Activated naive CD8-positive, alpha-beta T cell treated with anti-CD3 and anti-CD28 coated beads, Interleukin-2, amount 50 U/mL, for 24 hours (primary cell): Measurements from ENCODE around the gene ALDH1A1.

Experiments
- ATAC-seq: fragments of 150-1000 bp; cut with Tn5 transposase; one replicate; pipeline ENCODE4 v1.10.0; 2021
- DNase-seq: peaks from one replicate; pipeline ENCODE4 v3.0.0; 2021
- H3K27ac Mint-ChIP-seq: one replicate; pipeline ENCODE4 v1.8.0; 2021; ENCODE audit warnings: mild to moderate bottlenecking, mixed read lengths
- H3K27me3 Mint-ChIP-seq: one replicate; pipeline ENCODE4 v1.8.0; 2021; ENCODE audit warnings: mixed read lengths
- H3K36me3 Mint-ChIP-seq: one replicate; pipeline ENCODE4 v1.8.0; 2021; ENCODE audit warnings: low read depth, mixed read lengths
- H3K4me1 Mint-ChIP-seq: one replicate; pipeline ENCODE4 v1.8.0; 2021; ENCODE audit warnings: mixed read lengths
- H3K4me3 Mint-ChIP-seq: one replicate; pipeline ENCODE4 v1.8.0; 2021; ENCODE audit warnings: mild to moderate bottlenecking, moderate library complexity, mixed read lengths
- H3K9me3 Mint-ChIP-seq: one replicate; pipeline ENCODE4 v1.8.0; 2021; ENCODE audit warnings: mixed read lengths

Gene ALDH1A1

GRCh38 chr9:72955571-72955970 lies 2.7 kb upstream of the ALDH1A1 start:
- H3K36me3 Mint-ChIP-seq, result no peaks in the 10 kb centered on the region
- H3K9me3 Mint-ChIP-seq, result peaks cover 9% of the 10 kb centered on the region
- DNase-seq (no peak), ATAC-seq (no peak)
- H3K4me3 Mint-ChIP-seq, result no peak overlapping the region
- peaks cover 5% of the 10 kb centered on the region for H3K27me3 Mint-ChIP-seq
- peaks cover 12% of the 10 kb centered on the region for H3K4me1 Mint-ChIP-seq
- no peak overlapping the region for H3K27ac Mint-ChIP-seq

GRCh38 chr9:72955126-72955455 lies 2.2 kb upstream of the ALDH1A1 start:
- no peak overlapping the region for H3K27ac Mint-ChIP-seq
- DNase-seq, result no peak
- peaks cover 9% of the 10 kb centered on the region for H3K9me3 Mint-ChIP-seq
- peaks cover 7% of the 10 kb centered on the region for H3K27me3 Mint-ChIP-seq
- H3K36me3 Mint-ChIP-seq, result no peaks in the 10 kb centered on the region
- no peak overlapping the region for H3K4me3 Mint-ChIP-seq
- ATAC-seq, result no peak
- peaks cover 12% of the 10 kb centered on the region for H3K4me1 Mint-ChIP-seq

GRCh38 chr9:72954431-72955125 lies 1.7 kb upstream of the ALDH1A1 start:
- H3K36me3 Mint-ChIP-seq, result no peaks in the 10 kb centered on the region
- H3K9me3 Mint-ChIP-seq, result peaks cover 7% of the 10 kb centered on the region
- no peak overlapping the region for H3K27ac Mint-ChIP-seq
- H3K4me3 Mint-ChIP-seq, result no peak overlapping the region
- ATAC-seq, result no peak
- H3K27me3 Mint-ChIP-seq, result peaks cover 11% of the 10 kb centered on the region
- DNase-seq, result no peak
- H3K4me1 Mint-ChIP-seq, result peaks cover 12% of the 10 kb centered on the region

- Mint-ChIP-seq H3K27me3 (peaks cover 17% of the 10 kb centered on the region), H3K27ac (no peak overlapping the region), H3K4me1 (peaks cover 12% of the 10 kb centered on the region), H3K36me3 (no peaks in the 10 kb centered on the region), H3K4me3 (no peak overlapping the region), H3K9me3 (no peaks in the 10 kb centered on the region)
- DNase-seq (no peak), ATAC-seq (no peak)
Measured at GRCh38 chr9:72952381-72952690, 517 bp downstream of the ALDH1A1 start.

- H3K9me3 Mint-ChIP-seq, result no peaks in the 10 kb centered on the region
- ATAC-seq (no peak), DNase-seq (no peak)
- H3K4me3 Mint-ChIP-seq, result no peak overlapping the region
- peaks cover 17% of the 10 kb centered on the region for H3K27me3 Mint-ChIP-seq
- no peak overlapping the region for H3K27ac Mint-ChIP-seq
- H3K36me3 Mint-ChIP-seq, result no peaks in the 10 kb centered on the region
- peaks cover 12% of the 10 kb centered on the region for H3K4me1 Mint-ChIP-seq
Measured at GRCh38 chr9:72951520-72952380, 1.1 kb downstream of the ALDH1A1 start.

- H3K36me3 Mint-ChIP-seq, result no peaks in the 10 kb centered on the region
- peaks cover 12% of the 10 kb centered on the region for H3K4me1 Mint-ChIP-seq
- DNase-seq, result no peak
- ATAC-seq, result no peak
- no peak overlapping the region for H3K27ac Mint-ChIP-seq
- H3K9me3 Mint-ChIP-seq, result no peaks in the 10 kb centered on the region
- H3K27me3 Mint-ChIP-seq, result peaks cover 17% of the 10 kb centered on the region
- H3K4me3 Mint-ChIP-seq, result no peak overlapping the region
Measured at GRCh38 chr9:72950875-72951442, 1.9 kb downstream of the ALDH1A1 start.

GRCh38 chr9:72949918-72950325 lies 2.9 kb downstream of the ALDH1A1 start:
- ATAC-seq (no peak), DNase-seq (no peak)
- Mint-ChIP-seq H3K4me1 (peaks cover 12% of the 10 kb centered on the region), H3K9me3 (no peaks in the 10 kb centered on the region), H3K36me3 (no peaks in the 10 kb centered on the region), H3K4me3 (no peak overlapping the region), H3K27ac (no peak overlapping the region), H3K27me3 (peaks cover 17% of the 10 kb centered on the region)

GRCh38 chr9:72949244-72949582 lies 3.6 kb downstream of the ALDH1A1 start:
- Mint-ChIP-seq H3K27ac (no peak overlapping the region), H3K36me3 (no peaks in the 10 kb centered on the region), H3K4me3 (no peak overlapping the region), H3K9me3 (no peaks in the 10 kb centered on the region), H3K4me1 (peaks cover 12% of the 10 kb centered on the region), H3K27me3 (peaks cover 17% of the 10 kb centered on the region)
- ATAC-seq (no peak), DNase-seq (no peak)

GRCh38 chr9:72948575-72949243 lies 4.1 kb downstream of the ALDH1A1 start:
- Mint-ChIP-seq H3K36me3 (no peaks in the 10 kb centered on the region), H3K27me3 (peaks cover 17% of the 10 kb centered on the region), H3K4me3 (no peak overlapping the region), H3K27ac (no peak overlapping the region), H3K9me3 (no peaks in the 10 kb centered on the region), H3K4me1 (peaks cover 12% of the 10 kb centered on the region)
- ATAC-seq (no peak), DNase-seq (no peak)

GRCh38 chr9:72947984-72948465 lies 4.8 kb downstream of the ALDH1A1 start:
- ATAC-seq (no peak), DNase-seq (no peak)
- Mint-ChIP-seq H3K9me3 (no peaks in the 10 kb centered on the region), H3K27me3 (peaks cover 17% of the 10 kb centered on the region), H3K36me3 (no peaks in the 10 kb centered on the region), H3K4me1 (peaks cover 11% of the 10 kb centered on the region), H3K27ac (no peak overlapping the region), H3K4me3 (no peak overlapping the region)

- Mint-ChIP-seq H3K4me3 (no peak overlapping the region), H3K36me3 (no peaks in the 10 kb centered on the region), H3K9me3 (no peaks in the 10 kb centered on the region), H3K27ac (no peak overlapping the region), H3K4me1 (peaks cover 1% of the 10 kb centered on the region), H3K27me3 (peaks cover 15% of the 10 kb centered on the region)
- DNase-seq (no peak), ATAC-seq (no peak)
Measured at GRCh38 chr9:72946821-72947220, 6.0 kb downstream of the ALDH1A1 start.

- DNase-seq (no peak), ATAC-seq (no peak)
- no peaks in the 10 kb centered on the region for H3K9me3 Mint-ChIP-seq
- no peaks in the 10 kb centered on the region for H3K4me1 Mint-ChIP-seq
- no peak overlapping the region for H3K27ac Mint-ChIP-seq
- no peaks in the 10 kb centered on the region for H3K36me3 Mint-ChIP-seq
- no peak overlapping the region for H3K4me3 Mint-ChIP-seq
- H3K27me3 Mint-ChIP-seq, result peaks cover 15% of the 10 kb centered on the region
Measured at GRCh38 chr9:72946318-72946717, 6.5 kb downstream of the ALDH1A1 start.

GRCh38 chr9:72945391-72945790 lies 7.5 kb downstream of the ALDH1A1 start:
- no peak overlapping the region for H3K27ac Mint-ChIP-seq
- no peak for DNase-seq
- H3K4me1 Mint-ChIP-seq, result no peaks in the 10 kb centered on the region
- peaks cover 15% of the 10 kb centered on the region for H3K27me3 Mint-ChIP-seq
- no peak overlapping the region for H3K4me3 Mint-ChIP-seq
- no peak for ATAC-seq
- no peaks in the 10 kb centered on the region for H3K36me3 Mint-ChIP-seq
- H3K9me3 Mint-ChIP-seq, result no peaks in the 10 kb centered on the region

GRCh38 chr9:72943844-72944462 lies 8.9 kb downstream of the ALDH1A1 start:
- DNase-seq (no peak), ATAC-seq (no peak)
- H3K36me3 Mint-ChIP-seq, result no peaks in the 10 kb centered on the region
- no peaks in the 10 kb centered on the region for H3K4me1 Mint-ChIP-seq
- peaks cover 10% of the 10 kb centered on the region for H3K27me3 Mint-ChIP-seq
- H3K27ac Mint-ChIP-seq, result no peak overlapping the region
- H3K4me3 Mint-ChIP-seq, result no peak overlapping the region
- no peaks in the 10 kb centered on the region for H3K9me3 Mint-ChIP-seq
